ENCODE data around the gene TCF12.
"Not testable (repeated sequence)": the region's sequence is repeated elsewhere in the genome, so short reads cannot be mapped to it uniquely, and the experiment has no call there.

The TCF12 gene

DNA sequence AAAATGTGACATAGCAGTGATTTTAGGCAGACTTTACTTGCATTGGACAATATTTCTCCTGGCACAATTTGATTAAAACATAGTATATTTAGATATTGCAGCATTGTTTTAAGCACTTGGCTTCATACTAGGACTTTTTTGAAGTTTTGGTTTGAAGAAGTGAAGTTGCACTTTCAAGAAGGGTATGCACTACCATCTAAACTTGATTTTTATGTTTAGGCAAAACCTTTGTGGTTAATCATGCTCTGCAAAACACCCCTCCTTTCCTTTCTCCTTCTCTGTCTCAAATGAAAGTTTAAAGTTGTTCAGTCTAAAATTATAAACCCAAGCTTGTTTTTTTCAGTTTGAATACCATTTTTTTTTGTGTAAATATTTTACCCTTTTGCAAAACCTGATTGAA, 173.8 kb downstream of the TCF12 start:
- DNase-seq (ENCODE audit: low spot score), result no peak

DNA sequence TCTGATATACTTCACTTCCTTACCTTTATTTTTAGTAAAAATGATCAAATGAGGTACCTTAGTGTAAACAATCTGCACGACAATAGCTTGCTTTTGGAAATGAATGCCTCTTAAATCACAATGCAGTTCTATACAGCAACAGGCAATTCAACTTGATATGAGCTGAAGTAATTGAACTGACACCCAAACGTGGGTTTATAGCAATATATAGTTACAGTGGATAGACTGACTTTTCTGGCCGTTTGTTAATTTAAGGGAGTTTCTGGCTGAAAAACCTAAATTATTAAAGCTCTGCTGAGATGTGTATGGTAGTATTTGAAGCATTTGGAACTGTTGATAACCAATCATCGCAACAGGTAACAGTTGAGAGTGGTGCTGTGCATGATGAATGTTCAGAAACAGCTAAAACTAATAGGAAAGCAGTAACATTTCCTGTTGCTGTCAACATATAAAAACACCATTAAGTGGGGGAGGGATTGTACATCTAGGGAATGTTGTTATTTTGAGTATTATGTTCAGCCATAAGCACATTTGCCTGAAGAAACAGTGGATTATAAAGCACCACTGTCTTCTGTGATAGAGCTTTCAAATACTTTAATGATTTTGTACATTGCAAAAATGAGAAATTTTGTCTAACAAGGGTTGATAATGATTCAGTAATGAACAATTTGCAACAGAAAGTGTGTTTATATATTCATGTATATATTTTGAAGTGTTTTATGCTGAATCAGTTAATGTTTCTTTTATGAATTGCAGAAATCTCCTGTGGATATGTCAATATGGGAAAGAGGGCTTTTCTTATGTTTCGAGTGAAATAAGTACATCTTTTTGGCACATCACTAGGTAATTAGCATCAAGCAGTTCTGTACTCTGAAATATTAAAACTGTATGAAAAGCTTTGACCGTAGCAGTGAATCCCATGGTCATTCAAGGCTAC, 176.1 kb downstream of the TCF12 start:
- no peak for DNase-seq (ENCODE audit: low spot score)

DNA sequence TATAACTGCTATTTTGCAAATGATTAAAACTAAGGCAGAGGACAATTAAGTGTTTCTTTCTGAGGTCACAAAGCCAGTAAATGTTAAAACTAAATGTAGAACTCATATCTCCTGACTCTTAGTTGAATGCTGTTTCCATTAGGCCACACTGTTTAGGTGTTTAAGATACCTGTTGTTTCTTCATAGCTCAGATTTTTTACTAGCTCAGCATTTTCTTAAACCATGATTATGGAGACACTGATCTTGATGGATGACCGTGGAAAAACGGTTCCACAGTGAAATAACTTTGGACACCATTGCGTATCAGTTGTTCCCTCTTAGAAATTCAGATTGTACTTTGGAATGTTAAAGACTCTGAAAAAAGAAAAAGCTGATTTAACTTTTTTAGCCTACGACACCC, 177.5 kb downstream of the TCF12 start:
- no peak for DNase-seq (ENCODE audit: low spot score)

DNA sequence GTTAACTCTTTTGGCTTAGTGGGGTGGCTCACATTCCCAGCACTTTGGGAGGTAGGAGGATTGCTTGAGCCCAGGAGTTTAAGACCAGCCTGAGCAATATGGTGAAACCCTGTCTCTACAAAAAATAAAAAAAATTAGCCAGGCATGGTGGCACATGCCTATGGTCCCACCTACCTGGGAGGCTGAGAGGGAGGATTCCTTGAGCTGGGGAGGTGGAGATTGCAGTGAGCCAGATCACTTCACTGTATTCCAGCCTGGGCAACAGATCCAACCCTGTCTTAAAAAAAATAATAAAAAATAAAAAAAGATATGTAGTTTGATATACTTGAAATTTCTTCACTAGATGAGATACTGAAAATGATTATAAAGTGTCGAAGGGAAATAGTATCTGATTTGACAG, 178.8 kb downstream of the TCF12 start:
- DNase-seq (ENCODE audit: low spot score), result no peak

DNA sequence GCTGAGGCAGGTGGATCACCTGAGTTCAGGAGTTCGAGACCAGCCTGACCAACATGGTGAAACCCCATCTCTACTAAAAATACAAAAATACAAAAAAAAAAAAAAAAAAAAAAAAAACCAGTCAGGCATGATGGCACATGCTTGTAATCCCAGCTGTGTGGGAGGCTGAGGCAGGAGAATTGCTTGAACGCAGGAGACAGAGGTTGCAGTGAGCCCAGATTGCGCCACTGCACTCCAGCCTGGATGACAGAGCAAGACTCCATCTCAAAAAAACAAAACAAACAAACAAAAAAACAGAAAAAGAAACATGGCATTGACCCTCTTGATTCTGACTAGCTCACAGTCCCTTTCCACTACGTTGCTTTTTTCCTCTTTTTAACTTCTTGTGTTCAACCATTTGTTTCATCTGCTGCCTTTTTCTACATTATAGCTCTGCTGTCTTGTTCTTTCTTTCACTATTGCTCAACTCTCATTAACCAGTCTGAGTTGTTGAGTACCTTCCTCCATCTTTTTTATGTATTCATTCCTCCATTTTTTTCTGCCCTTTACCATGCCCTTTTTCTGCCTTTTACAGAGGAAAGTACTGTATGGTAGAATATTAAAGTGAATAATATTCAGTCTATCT, 179.6 kb downstream of the TCF12 start:
- not testable (repeated sequence) for DNase-seq (ENCODE audit: low spot score)

DNA sequence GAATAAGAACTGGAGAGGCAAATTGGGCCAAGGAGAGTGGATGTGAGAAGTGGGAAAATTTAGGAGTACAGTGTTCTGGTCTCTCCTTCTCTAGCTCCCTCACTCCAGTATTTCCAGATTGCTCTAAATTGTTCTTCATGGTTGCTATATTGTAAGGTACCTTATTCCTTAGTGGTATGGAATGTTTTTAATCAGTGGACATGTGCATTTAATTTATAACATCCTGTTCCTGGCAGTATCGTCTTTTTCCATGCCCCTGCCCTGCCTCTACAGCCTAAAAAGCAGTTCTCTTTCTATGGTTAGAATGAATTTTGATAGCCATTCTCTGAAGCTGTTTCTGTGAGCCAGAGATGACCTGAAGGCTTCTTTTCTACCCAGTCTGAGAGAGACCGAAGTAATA, 180.5 kb downstream of the TCF12 start:
- DNase-seq (ENCODE audit: low spot score), result no peak

- DNase-seq (ENCODE audit: low spot score), result no peak
Measured at GRCh38 chr15:57100136-57100539, 181.7 kb downstream of the TCF12 start.

DNA sequence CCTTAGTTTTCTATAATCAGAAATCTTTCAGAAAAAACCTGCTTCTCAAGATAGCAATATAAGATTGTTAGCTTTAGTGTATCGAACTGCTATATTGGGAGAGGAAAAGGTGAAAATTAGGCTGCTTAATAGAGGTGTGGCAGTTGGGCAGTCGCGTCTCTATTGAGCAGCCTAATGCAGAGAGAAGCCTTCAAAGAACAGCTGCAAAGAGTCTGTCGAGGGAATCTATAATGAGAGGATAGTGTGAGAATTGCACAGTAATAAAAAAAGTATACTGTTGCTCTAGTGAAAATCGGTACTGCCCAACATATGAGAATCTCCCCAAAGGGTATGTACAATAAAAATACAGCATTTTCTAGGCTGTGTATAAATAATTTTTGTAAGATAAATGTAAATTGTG, 184.4 kb downstream of the TCF12 start:
- no peak for DNase-seq (ENCODE audit: low spot score)

GRCh38 chr15:57108296-57108695, 189.9 kb downstream of the TCF12 start:
- no peak for DNase-seq (ENCODE audit: low spot score)

DNA sequence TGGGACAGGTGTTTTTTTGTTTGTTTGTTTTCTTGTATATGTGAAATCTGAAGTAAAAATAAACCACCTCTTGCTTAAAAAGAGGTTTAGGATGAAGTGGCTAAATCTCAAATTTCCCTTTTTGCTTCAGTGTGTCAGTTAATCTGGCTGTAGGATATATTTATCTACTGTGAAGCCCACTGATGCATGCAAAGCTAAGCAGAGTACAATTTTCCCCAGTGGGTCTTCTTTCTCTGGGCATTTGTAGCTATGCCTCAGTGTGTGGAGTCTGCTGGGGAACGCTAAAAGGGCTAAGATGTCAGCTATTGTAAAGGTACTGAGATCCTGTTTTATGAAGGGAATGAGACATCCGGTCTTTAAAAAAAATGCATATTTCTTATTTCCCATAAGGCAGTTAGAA, 190.6 kb downstream of the TCF12 start:
- DNase-seq (ENCODE audit: low spot score), result no peak

GRCh38 chr15:57111002-57111401, 192.6 kb downstream of the TCF12 start:
- no peak for DNase-seq (ENCODE audit: low spot score)

GRCh38 chr15:57112178-57112577, 193.7 kb downstream of the TCF12 start:
- DNase-seq (ENCODE audit: low spot score), result no peak

- peak; percentile 37 for DNase-seq (ENCODE audit: low spot score)
Measured at GRCh38 chr15:57114070-57114469, 195.6 kb downstream of the TCF12 start.

- DNase-seq (ENCODE audit: low spot score), result peak; percentile 78
Measured at GRCh38 chr15:57118013-57118799, 199.8 kb downstream of the TCF12 start.

- DNase-seq (ENCODE audit: low spot score), result no peak
Measured at GRCh38 chr15:57122080-57122840, 203.8 kb downstream of the TCF12 start.

GRCh38 chr15:57124036-57124435, 205.6 kb downstream of the TCF12 start:
- no peak for DNase-seq (ENCODE audit: low spot score)

DNA sequence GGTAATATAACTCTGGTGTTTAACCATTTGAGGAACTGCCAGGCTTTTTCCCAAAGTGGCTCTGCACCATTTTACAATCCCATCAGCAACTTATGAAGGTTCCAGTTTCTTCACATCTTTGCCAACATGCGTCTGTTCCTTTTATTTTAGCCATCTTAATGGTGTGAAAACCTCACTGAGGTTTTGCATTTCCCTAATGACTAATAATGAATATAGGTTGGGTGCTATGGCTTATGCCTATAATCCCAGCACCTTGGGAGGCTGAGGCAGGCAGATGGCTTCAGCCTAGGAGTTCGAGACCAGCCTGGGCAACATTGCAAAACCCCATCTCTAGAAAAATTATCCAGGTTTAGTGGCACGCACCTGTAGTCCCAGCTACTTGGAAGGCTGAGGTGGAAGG, 210.6 kb downstream of the TCF12 start:
- DNase-seq (ENCODE audit: low spot score), result no peak

DNA sequence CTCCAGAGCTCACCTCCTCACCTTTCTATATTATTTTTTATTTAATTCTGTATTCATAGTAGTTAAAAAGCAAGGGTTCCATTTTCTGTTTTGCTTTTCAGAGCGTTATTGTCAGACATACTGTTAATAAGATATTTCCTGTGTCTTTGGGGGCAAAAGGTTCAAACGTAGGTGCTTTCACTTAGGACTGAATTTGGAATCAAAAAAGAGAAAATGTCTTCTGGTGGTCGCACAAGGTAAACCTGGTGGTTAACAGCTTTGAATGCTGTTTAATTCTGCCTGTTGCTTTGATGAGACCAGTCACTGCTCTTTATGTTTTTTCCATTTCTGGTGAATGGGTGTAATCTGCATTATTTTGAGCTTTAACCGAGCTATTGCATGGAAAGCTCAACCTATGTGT, 212.5 kb downstream of the TCF12 start:
- no peak for DNase-seq (ENCODE audit: low spot score)

- DNase-seq (ENCODE audit: low spot score), result peak; percentile 69
Measured at GRCh38 chr15:57133127-57133968, 214.9 kb downstream of the TCF12 start.

DNA sequence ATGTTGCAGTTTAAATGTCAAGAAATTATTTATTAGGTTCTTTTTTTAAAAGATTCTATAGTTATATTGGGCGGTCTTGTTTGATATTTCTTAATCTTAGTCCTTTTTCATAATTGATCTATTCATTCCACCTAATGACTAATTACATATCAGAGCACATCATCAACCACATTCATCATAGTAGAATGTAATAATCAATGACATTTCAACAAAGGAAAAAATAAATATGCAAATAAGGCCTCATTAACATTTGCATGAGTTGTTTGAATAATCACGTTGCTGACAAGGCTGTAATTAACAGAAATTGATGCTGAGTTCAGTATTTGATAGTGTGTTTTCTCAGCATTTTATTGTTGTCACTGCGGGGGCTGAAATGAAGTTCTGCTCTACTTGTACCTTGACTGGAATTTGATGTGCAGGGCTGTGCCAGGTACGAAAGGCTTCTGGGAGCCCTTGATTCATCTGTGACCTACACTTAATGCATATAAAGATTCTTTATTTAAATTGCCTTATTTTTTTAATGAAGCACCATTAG, 215.7 kb downstream of the TCF12 start:
- DNase-seq (ENCODE audit: low spot score), result no peak

DNA sequence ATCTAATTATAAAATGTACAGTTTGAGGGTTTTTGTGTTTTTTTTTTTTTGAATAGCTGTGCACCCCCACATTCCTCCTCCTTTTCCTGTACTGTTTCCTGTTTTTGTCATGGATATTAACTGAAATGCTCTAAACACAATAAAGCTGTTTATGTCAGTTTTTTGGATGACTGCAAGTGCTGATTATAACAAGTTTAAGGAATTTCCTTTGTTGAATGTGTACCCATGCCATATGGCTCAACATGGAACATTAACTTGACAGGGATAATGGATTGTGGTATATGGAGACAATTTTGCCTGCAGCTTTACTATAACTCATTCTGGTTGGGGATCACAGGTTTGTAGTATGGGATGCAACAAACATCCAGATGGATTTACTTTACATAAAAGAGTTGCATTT, 216.4 kb downstream of the TCF12 start:
- no peak for DNase-seq (ENCODE audit: low spot score)
